Measurements from ENCODE around the gene XCR1.

DNA sequence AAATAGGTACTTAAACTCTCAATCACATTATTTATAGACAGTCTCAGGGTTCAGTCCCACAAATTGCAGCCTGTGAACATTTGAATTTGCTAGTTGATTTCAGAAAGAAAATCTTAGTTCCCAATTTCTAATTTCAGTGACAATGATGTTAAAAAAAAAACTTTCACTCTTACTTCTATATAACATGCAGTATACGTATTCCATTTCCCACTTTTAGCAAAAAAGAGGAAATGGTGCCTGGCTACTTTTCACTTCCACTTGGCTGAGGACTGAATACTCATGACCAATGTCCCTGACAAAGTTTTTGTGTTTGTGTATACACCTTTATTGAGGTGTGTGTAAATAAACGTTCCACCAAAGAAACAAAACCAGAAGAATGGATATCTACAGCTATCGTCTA is 32.1 kb upstream of the XCR1 start:
- TF ChIP-seq, protein P1, sequence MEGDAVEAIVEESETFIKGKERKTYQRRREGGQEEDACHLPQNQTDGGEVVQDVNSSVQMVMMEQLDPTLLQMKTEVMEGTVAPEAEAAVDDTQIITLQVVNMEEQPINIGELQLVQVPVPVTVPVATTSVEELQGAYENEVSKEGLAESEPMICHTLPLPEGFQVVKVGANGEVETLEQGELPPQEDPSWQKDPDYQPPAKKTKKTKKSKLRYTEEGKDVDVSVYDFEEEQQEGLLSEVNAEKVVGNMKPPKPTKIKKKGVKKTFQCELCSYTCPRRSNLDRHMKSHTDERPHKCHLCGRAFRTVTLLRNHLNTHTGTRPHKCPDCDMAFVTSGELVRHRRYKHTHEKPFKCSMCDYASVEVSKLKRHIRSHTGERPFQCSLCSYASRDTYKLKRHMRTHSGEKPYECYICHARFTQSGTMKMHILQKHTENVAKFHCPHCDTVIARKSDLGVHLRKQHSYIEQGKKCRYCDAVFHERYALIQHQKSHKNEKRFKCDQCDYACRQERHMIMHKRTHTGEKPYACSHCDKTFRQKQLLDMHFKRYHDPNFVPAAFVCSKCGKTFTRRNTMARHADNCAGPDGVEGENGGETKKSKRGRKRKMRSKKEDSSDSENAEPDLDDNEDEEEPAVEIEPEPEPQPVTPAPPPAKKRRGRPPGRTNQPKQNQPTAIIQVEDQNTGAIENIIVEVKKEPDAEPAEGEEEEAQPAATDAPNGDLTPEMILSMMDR (IDR thresholded peaks at IDR 0.05) = no peak
- TF ChIP-seq POLR2A (IDR thresholded peaks at IDR 0.05) = no peak

All from heart left ventricle (tissue), 13 donors.